ENCODE results near the gene MAFF.

GRCh38 chr22:38164551-38164918, 37.3 kb upstream of the MAFF start:
- TF ChIP-seq TAF1 (IDR thresholded peaks at IDR 0.05; ENCODE audit: low read depth): no peak
- no peak for TF ChIP-seq CTCF (IDR thresholded peaks at IDR 0.05; ENCODE audit: poor library complexity, severe bottlenecking)
- TF ChIP-seq MXI1 (conservative IDR thresholded peaks at IDR 0.05; ENCODE audit: poor library complexity, severe bottlenecking): no peak
- TF ChIP-seq REST (IDR thresholded peaks at IDR 0.05; ENCODE audit: borderline replicate concordance): no peak
- no peak for TF ChIP-seq EZH2 (IDR thresholded peaks at IDR 0.05; ENCODE audit: borderline replicate concordance, insufficient read depth, low read length, poor library complexity, severe bottlenecking)
- no peak for TF ChIP-seq POLR2AphosphoS5 (IDR thresholded peaks at IDR 0.05)
- no peak for TF ChIP-seq EP300 (conservative IDR thresholded peaks at IDR 0.05; ENCODE audit: poor library complexity, severe bottlenecking)
- TF ChIP-seq RAD21 (conservative IDR thresholded peaks at IDR 0.05): no peak
- TF ChIP-seq SMC3 (conservative IDR thresholded peaks at IDR 0.05; ENCODE audit: poor library complexity): no peak

All from neural cell (in vitro differentiated cells).